AG10803 (cell line): Measurements from ENCODE around the gene RGS6.
A peak's percentile ranks its signal among the peaks of the same experiment; 100 is the strongest.

Experiments
- DNase-seq: peaks from one replicate; pipeline ENCODE4 v3.0.0; 2010; ENCODE audit warnings: low read depth
- H3K4me3 ChIP-seq: 2 replicates; pipeline ENCODE4 v1.5.1; 2011; ENCODE audit warnings: mild to moderate bottlenecking, low read length, control low read depth
- CTCF ChIP-seq: conservative IDR thresholded peaks from 2 replicates; pipeline ENCODE4 v1.5.1; 2011; ENCODE audit warnings: mild to moderate bottlenecking, low read length, control low read depth, inconsistent platforms

RGS6 gene

GRCh38 chr14:72443256-72443655, 511.0 kb downstream of the RGS6 start:
- no peak overlapping the region for H3K4me3 ChIP-seq
- DNase-seq, result no peak
- TF ChIP-seq CTCF, result no peak

- no peak for DNase-seq
- H3K4me3 ChIP-seq, result no peak overlapping the region
- no peak for TF ChIP-seq CTCF
Measured at GRCh38 chr14:72443991-72444441, 511.8 kb downstream of the RGS6 start.

- no peak overlapping the region for H3K4me3 ChIP-seq
- TF ChIP-seq CTCF, result no peak
- DNase-seq, result no peak
Measured at GRCh38 chr14:72444701-72445100, 512.5 kb downstream of the RGS6 start.

- H3K4me3 ChIP-seq, result no peak overlapping the region
- no peak for TF ChIP-seq CTCF
Measured at GRCh38 chr14:72448212-72448611, 516.0 kb downstream of the RGS6 start.

GRCh38 chr14:72450473-72451044, 518.3 kb downstream of the RGS6 start:
- TF ChIP-seq CTCF, result no peak
- no peak for DNase-seq
- H3K4me3 ChIP-seq, result no peak overlapping the region

More at GRCh38 chr14:72448212-72448611, 516.0 kb downstream of the RGS6 start:
- no peak for DNase-seq

- DNase-seq, result peak; percentile 7
- no peak overlapping the region for H3K4me3 ChIP-seq
- TF ChIP-seq CTCF, result no peak
Measured at GRCh38 chr14:72451054-72451972, 519.1 kb downstream of the RGS6 start.

GRCh38 chr14:72452774-72453173, 520.5 kb downstream of the RGS6 start:
- no peak for DNase-seq
- no peak for TF ChIP-seq CTCF
- H3K4me3 ChIP-seq, result no peak overlapping the region
